Stimulated activated CD8-positive, alpha-beta memory T cell treated with anti-CD3 and anti-CD28 coated beads, Interleukin-15, amount 100 ng/mL, for 1 hour (primary cell): ENCODE measurements around the gene CSF1.
"Not testable (repeated sequence)": the region's sequence is repeated elsewhere in the genome, so short reads cannot be mapped to it uniquely, and the experiment has no call there.

Source experiments
- DNase-seq: peaks from one replicate; pipeline ENCODE4 v3.0.0-alpha.2; 2020; ENCODE audit warnings: low read depth

CSF1 gene

GRCh38 chr1:109910123-109910962 lies at the start of gene CSF1:
Gene CSF1, plus strand, starts transcription at chr1:109910849. Its CDS starts 175 bp downstream, at chr1:109911024.
- DNase-seq = peak; percentile 37

GRCh38 chr1:109861616-109862015 lies 49.0 kb upstream of the CSF1 start:
- DNase-seq = not testable (repeated sequence)

- no peak for DNase-seq
These were observed 47.0 kb upstream of the CSF1 start for GRCh38 chr1:109863667-109864046.

GRCh38 chr1:109864047-109864822 lies 46.4 kb upstream of the CSF1 start:
- DNase-seq = no peak

- DNase-seq = no peak
These were observed 45.6 kb upstream of the CSF1 start for GRCh38 chr1:109864930-109865612.

GRCh38 chr1:109866071-109866470 lies 44.6 kb upstream of the CSF1 start:
- DNase-seq = no peak

GRCh38 chr1:109873278-109874175 lies 37.1 kb upstream of the CSF1 start:
- no peak for DNase-seq

GRCh38 chr1:109874445-109874844 lies 36.2 kb upstream of the CSF1 start:
- DNase-seq = no peak

GRCh38 chr1:109875874-109876273 lies 34.8 kb upstream of the CSF1 start:
- no peak for DNase-seq

- no peak for DNase-seq
These were observed 33.9 kb upstream of the CSF1 start for GRCh38 chr1:109876617-109877316.

GRCh38 chr1:109877317-109877771 lies 33.3 kb upstream of the CSF1 start:
- no peak for DNase-seq

- no peak for DNase-seq
These were observed 32.9 kb upstream of the CSF1 start for GRCh38 chr1:109877776-109878175.

GRCh38 chr1:109878531-109879104 lies 32.0 kb upstream of the CSF1 start:
- DNase-seq = no peak

- not testable (repeated sequence) for DNase-seq
These were observed 31.3 kb upstream of the CSF1 start for GRCh38 chr1:109879371-109879770.

- DNase-seq = no peak
These were observed 30.6 kb upstream of the CSF1 start for GRCh38 chr1:109879881-109880525.

- DNase-seq = no peak
These were observed 29.4 kb upstream of the CSF1 start for GRCh38 chr1:109880971-109881894.

GRCh38 chr1:109881906-109882287 lies 28.8 kb upstream of the CSF1 start:
- DNase-seq = no peak

GRCh38 chr1:109882288-109883245 lies 28.1 kb upstream of the CSF1 start:
- DNase-seq = no peak
